Tibial nerve (tissue), 4 donors: ENCODE results near the gene FBXO42. TPM values are rescaled to one million over a fixed set of nuclear protein-coding genes. Genes with fewer than 3 reads are reported as not detected.

Experiments used
- DNase-seq, 2 donors: peaks; one replicate each; pipeline ENCODE4 v3.0.0-alpha.2; 2019; ENCODE audit warnings: low spot score in 2 of 2
- H3K27ac ChIP-seq, 4 donors: fragments of 200-600 bp; sonication (generic) in 3 of 4; one replicate each; pipeline ENCODE4 v1.5.1; 2017 to 2019; ENCODE audit warnings: mild to moderate bottlenecking in 1 of 4
- H3K27me3 ChIP-seq, 2 donors: fragments of 200-600 bp; sonication (generic) in 1 of 2; one replicate each; pipeline versions ENCODE4 v1.5.1 to v1.6.0; 2017 to 2019
- H3K36me3 ChIP-seq, 3 donors: fragments of 200-600 bp; sonication (generic); one replicate each; pipeline ENCODE4 v1.5.1; 2018 to 2019
- H3K4me1 ChIP-seq, 4 donors: fragments of 200-600 bp; sonication (generic) in 3 of 4; one replicate each; pipeline ENCODE4 v1.5.1; 2017 to 2019
- H3K4me3 ChIP-seq, 4 donors: fragments of 200-600 bp; sonication (generic) in 3 of 4; one replicate each; pipeline ENCODE4 v1.5.1; 2017 to 2019; ENCODE audit warnings: mild to moderate bottlenecking in 1 of 4, moderate library complexity in 1 of 4
- H3K9me3 ChIP-seq, 4 donors: fragments of 200-600 bp; sonication (generic) in 3 of 4; one replicate each; pipeline ENCODE4 v1.5.1; 2017 to 2019
- EP300 ChIP-seq, 2 donors: sonication (generic); formaldehyde crosslinking; IDR thresholded peaks; one replicate each; pipeline ENCODE4 v1.6.1; 2017; ENCODE audit warnings: antibody characterized with exemption in 2 of 2, mild to moderate bottlenecking in 1 of 2
- POLR2A ChIP-seq, 2 donors: fragments of 450-650 bp; IDR thresholded peaks; one replicate each; pipeline ENCODE4 v1.6.1; 2017; ENCODE audit warnings: antibody characterized with exemption in 2 of 2, mild to moderate bottlenecking in 2 of 2, moderate library complexity in 2 of 2
- WGBS, 2 donors: methylation state at CpG; one replicate each; pipeline ENCODE4 v1.1.5; 2018; 5-methylcytosine and 5-hydroxymethylcytosine counted together
- total RNA-seq, 4 donors: library from RNA; depleted of rRNA; stranded (reverse); fragments of >200 nt; gene quantifications; one replicate each; pipeline ENCODE4 v1.1.0, GENCODE V29; 2016
- TF ChIP-seq, protein P1 (sequence below), 5 experiments: fragments of 200-600 bp in 3 of 5; fragments of 450-650 bp in 2 of 5; sonication (generic) in 3 of 5; IDR thresholded peaks; one replicate each; pipeline ENCODE4 v1.5.1; 2016 to 2019; ENCODE audit warnings: antibody characterized with exemption in 5 of 5, mild to moderate bottlenecking in 3 of 5, moderate library complexity in 2 of 5

FBXO42 gene
- total RNA-seq, 4 donors from 2014 or later, result 39.8 to 69.4 (median 54.4) TPM

DNA sequence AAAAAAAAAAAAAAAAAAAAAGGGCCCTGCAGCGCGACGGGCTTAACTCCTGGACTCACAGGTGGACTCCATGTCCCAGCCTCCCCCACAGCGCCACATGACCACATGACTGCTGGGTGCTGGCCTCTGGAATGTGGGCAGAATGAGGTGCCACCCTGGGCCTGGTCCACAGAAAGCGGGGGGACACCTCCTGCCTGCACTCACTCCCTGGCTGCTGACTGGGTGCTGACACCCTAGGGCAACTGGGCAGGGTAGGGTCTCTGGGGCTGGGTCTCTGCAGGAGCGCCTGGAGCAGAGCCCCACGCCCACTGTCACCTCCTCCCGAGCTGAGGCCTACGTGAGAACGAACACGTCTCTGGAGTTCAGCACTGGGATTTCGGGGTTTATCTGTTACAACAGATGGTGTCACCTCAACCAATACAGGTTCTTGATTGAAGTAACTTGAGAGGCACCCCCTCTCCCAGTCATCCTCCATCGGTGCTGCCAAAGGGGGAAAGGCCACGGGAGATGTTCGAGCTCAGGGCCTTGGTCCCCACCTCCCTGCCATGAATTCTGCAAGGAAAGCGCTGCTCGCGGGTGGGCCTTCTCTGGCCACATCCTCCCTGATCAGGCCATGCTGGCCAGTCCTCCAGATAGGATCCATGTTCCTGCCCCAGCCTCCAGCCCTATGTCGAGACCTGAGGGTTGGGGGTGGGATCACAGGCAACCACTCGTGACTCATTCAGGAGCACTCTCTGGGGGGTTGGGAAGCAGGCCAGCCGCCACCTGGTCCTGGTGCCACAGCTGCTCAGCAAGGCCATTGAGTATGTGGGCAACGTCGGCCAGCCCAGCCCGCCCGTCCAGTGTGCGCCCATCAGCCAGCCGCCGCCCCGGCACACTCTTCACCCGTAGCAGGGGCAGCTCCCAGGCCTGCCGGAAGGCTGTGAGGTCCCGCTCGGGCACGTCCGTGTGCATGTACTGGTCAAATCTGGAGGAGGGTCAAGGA lies 120.7 kb downstream of the FBXO42 start:
- WGBS, 2 donors, result 84 to 94% methylated on average over 19 to 24 of the region's 35 CpGs
- peaks cover 0 to 16% (median 8%) of the 10 kb centered on the region in 4 donors for H3K4me1 ChIP-seq
- no peak overlapping the region for H3K4me3 ChIP-seq
- no peak for DNase-seq
- H3K9me3 ChIP-seq, result peaks cover 0 to 8% (median 0%) of the 10 kb centered on the region in 4 donors
- H3K27me3 ChIP-seq, result peaks cover 0 to 23% of the 10 kb centered on the region in 2 donors
- H3K36me3 ChIP-seq, result peaks cover 0 to 34% (median 0%) of the 10 kb centered on the region in 3 donors
- TF ChIP-seq EP300 (IDR thresholded peaks at IDR 0.05) (no peak), POLR2A (IDR thresholded peaks at IDR 0.05) (no peak)
- TF ChIP-seq, protein P1, sequence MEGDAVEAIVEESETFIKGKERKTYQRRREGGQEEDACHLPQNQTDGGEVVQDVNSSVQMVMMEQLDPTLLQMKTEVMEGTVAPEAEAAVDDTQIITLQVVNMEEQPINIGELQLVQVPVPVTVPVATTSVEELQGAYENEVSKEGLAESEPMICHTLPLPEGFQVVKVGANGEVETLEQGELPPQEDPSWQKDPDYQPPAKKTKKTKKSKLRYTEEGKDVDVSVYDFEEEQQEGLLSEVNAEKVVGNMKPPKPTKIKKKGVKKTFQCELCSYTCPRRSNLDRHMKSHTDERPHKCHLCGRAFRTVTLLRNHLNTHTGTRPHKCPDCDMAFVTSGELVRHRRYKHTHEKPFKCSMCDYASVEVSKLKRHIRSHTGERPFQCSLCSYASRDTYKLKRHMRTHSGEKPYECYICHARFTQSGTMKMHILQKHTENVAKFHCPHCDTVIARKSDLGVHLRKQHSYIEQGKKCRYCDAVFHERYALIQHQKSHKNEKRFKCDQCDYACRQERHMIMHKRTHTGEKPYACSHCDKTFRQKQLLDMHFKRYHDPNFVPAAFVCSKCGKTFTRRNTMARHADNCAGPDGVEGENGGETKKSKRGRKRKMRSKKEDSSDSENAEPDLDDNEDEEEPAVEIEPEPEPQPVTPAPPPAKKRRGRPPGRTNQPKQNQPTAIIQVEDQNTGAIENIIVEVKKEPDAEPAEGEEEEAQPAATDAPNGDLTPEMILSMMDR (IDR thresholded peaks at IDR 0.05), result no peak
- no peak overlapping the region for H3K27ac ChIP-seq

DNA sequence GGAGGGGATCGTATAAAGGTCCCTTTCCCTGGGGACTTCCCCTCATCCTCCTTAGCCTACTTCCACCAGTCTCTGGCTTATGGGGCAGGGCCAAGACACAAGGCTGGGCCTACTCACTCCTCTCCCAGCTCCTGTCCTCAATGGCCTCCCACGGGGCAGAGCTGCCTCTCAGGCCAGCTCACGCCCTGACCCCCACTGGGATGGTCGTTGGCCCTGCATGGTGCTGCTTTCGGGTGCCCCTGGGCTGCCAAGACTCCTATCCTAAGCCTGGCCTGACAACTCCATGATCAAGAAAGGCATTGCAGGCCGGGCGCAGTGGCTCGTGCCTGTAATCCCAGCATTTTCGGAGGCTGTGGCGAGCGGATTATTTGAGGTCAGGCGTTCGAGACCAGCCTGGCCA lies 121.5 kb downstream of the FBXO42 start:
- peaks cover 0 to 29% of the 10 kb centered on the region in 2 donors for H3K27me3 ChIP-seq

DNA sequence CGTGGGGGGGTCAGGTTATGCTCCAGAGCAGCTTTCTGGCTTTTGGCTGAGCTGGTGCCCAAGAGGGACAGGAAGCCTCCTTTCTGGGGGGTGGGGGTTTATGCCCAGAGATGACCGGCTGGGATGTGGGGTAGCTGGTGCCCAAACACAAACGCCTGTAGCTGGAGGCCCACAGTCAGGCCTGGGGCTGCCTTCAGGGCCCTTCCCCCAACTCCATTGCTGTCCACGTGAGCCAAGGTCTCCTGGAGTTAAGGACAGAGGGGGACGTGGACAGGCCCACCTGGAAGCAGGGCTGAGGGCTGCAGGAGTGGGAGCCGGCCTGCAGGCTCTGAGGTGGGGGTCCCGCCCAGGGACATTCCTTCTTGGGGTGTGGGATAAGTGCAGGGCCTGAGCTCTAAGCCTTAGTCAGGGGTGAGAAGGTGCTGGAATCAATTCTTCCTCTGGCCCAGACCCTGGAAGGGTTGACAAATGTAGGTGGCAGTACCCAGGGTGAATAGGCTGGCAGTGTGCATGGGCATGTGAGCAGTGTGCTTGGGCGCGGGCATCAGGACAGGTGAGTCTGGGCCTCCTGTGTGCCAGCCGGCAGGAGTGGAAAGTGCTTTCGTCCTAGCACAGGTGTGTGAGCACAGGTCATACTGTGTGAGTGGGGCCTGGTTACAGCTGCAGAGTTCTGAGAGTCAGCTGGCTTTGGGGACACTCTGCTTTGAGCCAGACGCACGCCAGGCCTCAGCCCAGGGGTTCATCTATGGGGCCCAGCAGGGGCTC lies 122.1 kb downstream of the FBXO42 start:
- Histone ChIP-seq H3K4me1 (peaks cover 0 to 9% (median 3%) of the 10 kb centered on the region in 4 donors), H3K9me3 (peaks cover 0 to 8% (median 0%) of the 10 kb centered on the region in 4 donors), H3K27me3 (peaks cover 0 to 29% of the 10 kb centered on the region in 2 donors), H3K36me3 (peaks cover 0 to 34% (median 0%) of the 10 kb centered on the region in 3 donors), H3K27ac (no peak overlapping the region), H3K4me3 (no peak overlapping the region)
- TF ChIP-seq EP300 (IDR thresholded peaks at IDR 0.05) (no peak), POLR2A (IDR thresholded peaks at IDR 0.05) (no peak)
- TF ChIP-seq, protein P1 (IDR thresholded peaks at IDR 0.05), result no peak
- 79 to 83% methylated on average over 10 to 13 of the region's 13 CpGs for WGBS, 2 donors
- no peak for DNase-seq

More for the DNA sequence above, 121.5 kb downstream of the FBXO42 start:
- 82 to 84% methylated on average over 13 of the region's 13 CpGs for WGBS, 2 donors
- peaks cover 0 to 11% (median 4%) of the 10 kb centered on the region in 4 donors for H3K4me1 ChIP-seq
- peaks cover 0 to 34% (median 0%) of the 10 kb centered on the region in 3 donors for H3K36me3 ChIP-seq
- H3K4me3 ChIP-seq, result no peak overlapping the region
- TF ChIP-seq POLR2A (IDR thresholded peaks at IDR 0.05), result no peak
- TF ChIP-seq, protein P1 (IDR thresholded peaks at IDR 0.05), result no peak
- no peak for DNase-seq
- peaks cover 0 to 8% (median 0%) of the 10 kb centered on the region in 4 donors for H3K9me3 ChIP-seq
- no peak overlapping the region for H3K27ac ChIP-seq

DNA sequence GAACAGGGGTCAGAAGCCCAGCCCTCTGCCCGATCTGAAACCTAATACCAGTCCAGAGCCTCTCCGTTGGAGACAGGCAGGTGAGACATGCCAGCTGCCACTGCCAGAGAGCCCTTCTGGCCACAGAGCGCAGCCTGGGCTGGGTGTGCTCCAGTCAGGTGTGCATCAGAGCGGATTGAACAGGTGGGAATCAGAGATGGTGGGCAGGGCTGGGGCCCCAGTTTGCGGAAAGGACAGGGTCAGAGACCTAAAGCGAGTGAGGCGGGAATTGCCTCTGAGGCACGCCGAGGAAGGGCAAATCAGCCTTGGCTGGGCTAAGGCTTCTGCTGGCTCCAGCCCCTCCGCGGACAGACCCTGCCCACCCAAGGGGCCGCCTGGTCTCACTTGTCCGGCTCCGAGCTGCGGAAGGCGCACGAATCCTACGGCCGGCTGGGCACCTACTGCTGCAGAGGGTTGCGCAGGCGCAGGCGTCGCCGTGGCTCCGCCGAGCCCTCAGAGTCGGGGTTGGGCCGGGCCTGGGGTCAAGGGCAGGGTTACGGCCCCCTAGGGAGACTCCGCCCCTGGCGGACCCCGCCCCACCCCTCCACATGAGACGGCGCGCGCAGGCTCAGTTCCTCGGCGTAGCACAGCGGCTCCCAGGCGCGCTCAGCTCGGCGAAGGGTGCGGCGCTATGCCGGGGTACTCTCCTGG lies 125.6 kb downstream of the FBXO42 start:
- TF ChIP-seq POLR2A (IDR thresholded peaks at IDR 0.05) (no peak), EP300 (IDR thresholded peaks at IDR 0.05) (no peak)
- TF ChIP-seq, protein P1 (IDR thresholded peaks at IDR 0.05), result no peak
- DNase-seq, result no peak

More for the DNA sequence above, 125.6 kb downstream of the FBXO42 start:
- H3K9me3 ChIP-seq, result peaks cover 0 to 8% (median 0%) of the 10 kb centered on the region in 4 donors
- H3K27ac ChIP-seq, result no peak overlapping the region
- WGBS, 2 donors, result 21 to 28% methylated on average over 18 to 27 of the region's 46 CpGs
- peaks cover 0 to 13% (median 0%) of the 10 kb centered on the region in 3 donors for H3K36me3 ChIP-seq
- peak overlapping the region in 1 of 4 donors; percentile 32 for H3K4me3 ChIP-seq
- peaks cover 0 to 9% (median 3%) of the 10 kb centered on the region in 4 donors for H3K4me1 ChIP-seq
- H3K27me3 ChIP-seq, result peaks cover 0 to 29% of the 10 kb centered on the region in 2 donors
